SH-SY5Y (cell line): ENCODE results near the gene TRIM5.

ENCODE experiments used
- GATA2 ChIP-seq: IDR thresholded peaks from 2 replicates; pipeline ENCODE4 v1.6.1; 2011; ENCODE audit warnings: mild to moderate bottlenecking, low read depth, low read length
- GATA3 ChIP-seq: IDR thresholded peaks from 2 replicates; pipeline ENCODE4 v1.6.1; 2011; ENCODE audit warnings: low read depth, mild to moderate bottlenecking, low read length, moderate library complexity

TRIM5 gene

DNA sequence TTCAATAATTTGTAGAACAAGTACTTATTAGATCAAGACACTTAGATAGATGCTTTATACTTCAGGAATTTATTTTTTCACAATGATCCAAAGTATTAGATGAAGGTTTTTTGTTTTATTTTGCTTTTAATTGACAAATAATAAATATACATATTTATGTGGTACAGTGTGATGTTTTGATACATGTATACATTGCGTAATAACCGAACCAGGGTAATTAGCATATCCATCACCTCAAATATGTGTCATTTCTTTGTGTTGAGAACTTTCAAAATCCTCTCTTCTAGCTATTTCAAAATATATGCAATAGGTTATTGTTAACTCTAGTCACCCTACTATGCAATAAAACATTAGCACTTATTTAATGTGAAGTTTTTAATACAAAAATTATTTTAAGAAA is 21.4 kb downstream of the TRIM5 start:
- TF ChIP-seq GATA3 (no peak), GATA2 (no peak)

DNA sequence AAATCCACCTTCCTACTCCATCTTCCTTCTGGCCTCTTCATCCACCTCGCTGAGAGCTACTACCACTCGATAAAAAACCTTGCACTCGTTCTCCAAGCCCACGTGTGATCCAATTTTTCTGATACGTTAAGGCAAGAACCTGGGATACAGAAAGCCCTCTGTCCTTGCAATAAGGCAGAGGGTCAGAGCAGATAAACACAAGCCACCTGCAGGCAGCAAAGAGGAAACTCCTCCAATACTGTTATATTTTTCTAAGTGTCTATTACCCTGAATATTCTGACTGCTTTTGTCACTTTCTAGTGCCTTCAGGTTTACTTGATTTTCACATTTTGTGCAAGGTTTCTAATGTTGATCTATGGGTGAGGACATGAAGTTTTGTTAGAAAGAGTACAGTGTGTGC is 26.6 kb downstream of the TRIM5 start:
- no peak for TF ChIP-seq GATA2
- TF ChIP-seq GATA3 = no peak

DNA sequence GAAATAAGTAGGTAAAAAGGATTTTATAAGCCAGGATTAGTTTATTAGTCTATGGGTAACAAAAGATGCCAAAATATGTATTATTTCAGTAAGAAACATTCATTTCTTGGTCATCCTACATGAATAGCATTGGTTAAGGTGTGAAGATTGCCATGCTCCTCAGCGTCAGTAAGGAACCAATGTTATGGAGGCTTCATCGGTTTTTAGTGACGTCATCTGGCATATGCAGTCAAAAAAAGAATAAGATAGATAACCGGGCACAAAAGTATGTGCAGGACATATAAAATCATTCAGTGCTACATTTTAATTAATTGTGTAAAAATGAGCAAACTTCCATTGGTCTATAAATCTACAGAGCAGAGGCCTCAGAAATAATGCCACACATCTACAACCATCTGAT is 29.4 kb downstream of the TRIM5 start:
- TF ChIP-seq GATA3 (no peak), GATA2 (no peak)

DNA sequence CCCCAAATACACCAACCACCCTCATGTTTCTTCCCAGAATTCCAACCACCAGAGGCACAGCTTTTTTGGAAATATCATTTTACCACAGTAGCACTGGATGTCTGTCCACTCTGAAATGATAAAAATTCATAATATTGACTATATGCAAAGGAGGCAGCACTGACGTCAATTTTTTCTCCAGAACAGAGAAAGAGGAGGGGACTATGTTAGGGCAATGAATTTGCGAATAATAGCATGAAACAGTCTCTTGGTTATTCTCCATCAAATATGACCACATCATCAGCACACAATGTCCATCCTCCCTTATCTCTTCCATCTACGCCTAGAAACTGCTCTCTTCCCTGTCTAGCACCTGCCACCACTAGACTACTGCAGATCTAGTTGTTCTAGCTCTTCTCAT is 38.7 kb downstream of the TRIM5 start:
- no peak for TF ChIP-seq GATA2
- no peak for TF ChIP-seq GATA3

DNA sequence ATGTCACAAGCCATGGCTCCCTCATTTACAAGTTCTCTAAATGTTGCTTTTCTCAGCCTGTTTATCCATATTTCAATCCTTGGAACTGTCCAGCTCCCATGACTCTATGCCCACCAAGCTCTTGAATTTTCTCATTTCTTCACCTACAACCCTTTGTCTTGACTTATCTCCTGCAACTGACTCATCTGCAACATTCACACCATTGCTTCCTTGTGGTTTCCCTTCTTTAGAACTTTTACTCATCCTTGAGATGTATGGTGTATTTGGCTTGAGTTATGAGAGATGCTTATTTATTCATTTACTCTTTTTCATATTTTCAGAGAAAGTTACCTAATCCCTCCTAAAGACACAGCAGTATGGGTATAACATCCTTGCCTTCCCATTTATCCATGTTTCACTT is 41.3 kb downstream of the TRIM5 start:
- TF ChIP-seq GATA2 (no peak), GATA3 (no peak)

DNA sequence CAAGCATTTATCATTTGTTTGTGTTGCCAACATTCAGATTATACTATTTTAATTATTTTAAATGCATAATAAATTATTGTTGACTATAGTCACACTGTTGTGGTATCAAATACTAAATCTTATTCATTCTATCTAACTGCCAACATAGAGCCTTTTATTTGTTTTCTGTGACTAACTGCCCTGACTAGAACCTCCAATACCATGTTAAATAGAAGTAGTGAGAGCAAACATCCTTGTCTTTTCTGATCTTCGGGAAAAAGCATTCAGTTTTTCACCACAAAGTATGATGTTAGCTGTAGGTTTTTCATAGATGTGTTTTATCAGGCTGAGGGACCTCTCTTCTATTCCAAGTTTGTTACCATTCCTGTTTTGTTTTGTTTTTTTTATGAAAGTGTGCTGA is 44.9 kb downstream of the TRIM5 start:
- TF ChIP-seq GATA2 (no peak), GATA3 (no peak)

DNA sequence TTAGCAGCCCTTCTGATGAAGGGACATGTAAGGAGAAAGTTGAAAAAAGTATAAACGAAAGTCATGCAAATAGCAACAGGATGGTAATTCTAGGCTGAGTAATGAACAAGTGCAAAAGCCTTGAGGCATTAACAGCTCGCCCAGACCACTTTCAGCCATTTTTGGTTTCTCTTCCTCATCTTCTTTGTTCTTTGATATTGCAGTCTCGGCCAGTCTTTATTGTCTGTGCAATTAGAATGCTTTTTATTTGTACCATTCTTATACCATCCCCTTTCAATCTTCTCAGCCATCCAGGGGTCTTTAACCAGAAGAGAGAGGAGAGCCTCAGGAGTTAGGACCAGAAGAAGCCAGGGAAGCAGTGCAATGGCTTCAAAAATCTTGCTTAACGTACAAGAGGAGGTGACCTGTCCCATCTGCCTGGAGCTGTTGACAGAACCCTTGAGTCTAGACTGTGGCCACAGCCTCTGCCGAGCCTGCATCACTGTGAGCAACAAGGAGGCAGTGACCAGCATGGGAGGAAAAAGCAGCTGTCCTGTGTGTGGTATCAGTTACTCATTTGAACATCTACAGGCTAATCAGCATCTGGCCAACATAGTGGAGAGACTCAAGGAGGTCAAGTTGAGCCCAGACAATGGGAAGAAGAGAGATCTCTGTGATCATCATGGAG is 52.8 kb downstream of the TRIM5 start:
- TF ChIP-seq GATA2 (no peak), GATA3 (no peak)

DNA sequence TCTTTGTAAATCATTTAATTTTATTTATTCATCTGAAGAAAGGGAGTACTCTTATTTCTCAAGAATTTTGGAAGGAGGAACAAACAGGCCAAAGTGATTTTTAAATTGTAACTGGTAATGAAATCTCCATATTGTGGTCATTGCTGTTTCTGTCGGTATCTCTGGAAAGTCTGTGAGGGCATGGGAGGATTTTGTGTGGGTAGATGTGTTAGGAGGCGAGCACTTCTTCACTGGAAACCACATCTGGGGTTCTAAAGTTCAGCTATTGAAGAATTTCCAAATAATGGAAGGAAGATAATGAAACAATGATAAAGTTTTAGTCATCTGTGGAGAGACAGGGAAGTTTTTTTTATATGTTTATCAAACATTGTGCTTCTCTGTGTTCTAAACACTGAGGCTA is 53.5 kb downstream of the TRIM5 start:
- TF ChIP-seq GATA2 = no peak
- TF ChIP-seq GATA3 = no peak

DNA sequence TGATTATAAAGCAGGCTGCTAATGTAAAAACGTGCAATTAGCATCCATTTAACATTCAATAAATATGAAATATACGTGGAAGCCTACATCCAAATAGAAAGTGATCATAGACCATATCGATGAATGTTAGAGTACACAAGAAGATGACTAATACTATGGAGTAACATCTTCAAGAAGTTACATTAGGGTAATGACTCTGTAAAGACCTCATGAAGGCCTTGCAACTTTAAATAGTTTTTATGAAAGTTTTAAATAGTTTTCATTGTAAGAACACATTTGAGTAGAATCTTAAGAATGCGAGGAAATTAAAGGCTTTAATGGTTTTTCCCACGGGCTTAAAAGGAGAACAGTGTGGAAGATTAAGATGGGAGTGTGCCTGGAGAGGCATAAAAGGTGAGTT is 58.7 kb downstream of the TRIM5 start:
- no peak for TF ChIP-seq GATA3
- no peak for TF ChIP-seq GATA2

DNA sequence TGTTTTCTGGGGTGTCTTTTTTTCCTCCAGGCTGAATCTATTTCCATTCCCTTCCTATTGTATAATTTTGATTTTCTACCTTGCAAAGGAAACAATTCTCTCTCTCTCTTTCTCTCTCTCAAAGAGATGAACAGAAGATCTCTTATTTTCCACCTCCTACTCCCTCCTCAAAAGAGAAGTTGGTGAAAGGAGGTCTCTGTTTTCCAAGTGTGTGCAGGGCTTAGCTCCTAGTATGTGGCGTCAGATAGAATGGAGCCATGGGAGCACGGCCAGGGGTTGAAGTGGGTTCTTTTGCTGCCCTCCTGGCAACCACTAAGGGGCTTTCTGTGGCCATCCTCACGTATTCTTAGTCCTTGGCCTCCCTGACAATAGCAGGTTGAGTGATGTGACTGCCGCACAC is 59.6 kb downstream of the TRIM5 start:
- no peak for TF ChIP-seq GATA2
- TF ChIP-seq GATA3 = no peak

DNA sequence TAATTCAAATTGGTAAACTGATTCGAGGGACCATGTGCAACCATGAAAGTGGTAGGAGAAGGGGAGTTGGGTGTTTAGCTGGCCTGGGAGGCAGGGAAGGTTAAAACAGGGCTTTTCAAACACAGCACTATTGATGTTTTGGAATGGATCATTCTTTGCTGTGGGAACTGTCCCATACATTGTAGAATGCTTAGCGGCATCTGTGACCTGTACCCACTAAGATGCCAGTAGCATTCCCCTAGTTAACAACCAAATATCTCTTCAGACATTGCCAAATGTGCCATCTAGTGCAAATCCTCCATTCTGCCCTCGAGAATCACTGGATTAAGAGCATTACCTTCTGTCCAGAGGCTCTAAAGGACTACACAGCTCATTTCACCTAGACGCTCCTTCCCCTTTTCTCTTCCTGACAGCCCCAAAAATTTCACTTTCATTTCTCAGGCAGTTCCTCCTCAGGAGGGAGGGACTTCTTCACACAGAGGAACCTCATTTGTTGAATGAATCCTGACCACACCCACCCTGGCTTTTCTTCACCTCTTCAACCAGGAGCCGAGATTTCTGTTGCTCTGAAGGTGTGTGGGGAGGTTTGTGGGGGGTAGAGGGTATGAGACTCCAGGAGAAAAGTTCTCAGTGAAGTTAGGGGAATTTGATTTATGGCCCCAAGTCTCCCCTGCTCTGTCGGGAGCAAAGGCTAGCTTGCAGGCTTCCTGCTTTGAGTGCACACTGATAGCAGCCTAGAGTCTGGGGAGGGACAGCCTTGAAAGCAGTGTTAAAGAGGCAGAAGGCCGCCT is 60.2 kb downstream of the TRIM5 start, which contains the start of gene TRIM34:
TRIM34 (plus strand) TSS at position 513 of the 791 bp plus-strand sequence. CDS start 7,331 bp downstream, outside the sequence.
- TF ChIP-seq GATA3 = no peak
- TF ChIP-seq GATA2 = no peak

DNA sequence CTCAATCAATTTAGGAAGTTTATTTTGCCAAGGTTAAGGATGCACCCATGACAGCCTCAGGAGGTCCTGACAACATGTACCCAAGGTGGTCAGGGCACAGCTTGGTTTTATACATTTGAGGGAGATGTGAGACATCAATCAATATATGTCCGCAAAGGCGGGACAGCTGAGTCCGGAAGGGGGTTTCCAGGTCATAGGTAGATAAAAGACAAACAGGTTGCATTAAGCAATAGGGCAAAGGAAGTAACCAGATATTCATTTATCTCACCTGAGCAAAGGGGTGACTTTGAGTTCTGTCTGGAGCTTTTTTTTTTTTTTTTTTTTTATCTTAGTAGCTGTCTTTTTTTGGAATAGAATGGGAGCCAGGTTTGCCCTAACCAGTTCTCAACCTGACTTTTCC is 62.1 kb downstream of the TRIM5 start:
- TF ChIP-seq GATA3 = no peak
- no peak for TF ChIP-seq GATA2

DNA sequence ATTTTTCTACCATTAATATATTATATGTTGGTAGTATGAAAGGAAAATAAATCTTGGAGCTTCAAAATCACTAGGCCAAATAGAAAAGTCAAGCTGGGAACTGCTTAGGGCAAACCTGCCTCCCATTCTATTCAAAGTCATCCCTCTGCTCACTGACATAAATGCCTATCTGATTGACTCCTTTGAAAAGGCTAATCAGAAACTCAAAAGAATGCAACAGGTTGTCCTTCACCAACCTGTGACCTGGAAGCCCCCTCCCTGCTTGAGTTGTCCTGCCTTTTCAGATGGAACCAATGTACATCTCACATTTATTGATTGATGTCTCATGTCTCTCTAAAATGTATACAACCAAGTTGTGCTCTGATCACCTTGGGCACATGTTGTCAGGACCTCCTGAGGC is 63.3 kb downstream of the TRIM5 start:
- TF ChIP-seq GATA2 = no peak
- no peak for TF ChIP-seq GATA3

DNA sequence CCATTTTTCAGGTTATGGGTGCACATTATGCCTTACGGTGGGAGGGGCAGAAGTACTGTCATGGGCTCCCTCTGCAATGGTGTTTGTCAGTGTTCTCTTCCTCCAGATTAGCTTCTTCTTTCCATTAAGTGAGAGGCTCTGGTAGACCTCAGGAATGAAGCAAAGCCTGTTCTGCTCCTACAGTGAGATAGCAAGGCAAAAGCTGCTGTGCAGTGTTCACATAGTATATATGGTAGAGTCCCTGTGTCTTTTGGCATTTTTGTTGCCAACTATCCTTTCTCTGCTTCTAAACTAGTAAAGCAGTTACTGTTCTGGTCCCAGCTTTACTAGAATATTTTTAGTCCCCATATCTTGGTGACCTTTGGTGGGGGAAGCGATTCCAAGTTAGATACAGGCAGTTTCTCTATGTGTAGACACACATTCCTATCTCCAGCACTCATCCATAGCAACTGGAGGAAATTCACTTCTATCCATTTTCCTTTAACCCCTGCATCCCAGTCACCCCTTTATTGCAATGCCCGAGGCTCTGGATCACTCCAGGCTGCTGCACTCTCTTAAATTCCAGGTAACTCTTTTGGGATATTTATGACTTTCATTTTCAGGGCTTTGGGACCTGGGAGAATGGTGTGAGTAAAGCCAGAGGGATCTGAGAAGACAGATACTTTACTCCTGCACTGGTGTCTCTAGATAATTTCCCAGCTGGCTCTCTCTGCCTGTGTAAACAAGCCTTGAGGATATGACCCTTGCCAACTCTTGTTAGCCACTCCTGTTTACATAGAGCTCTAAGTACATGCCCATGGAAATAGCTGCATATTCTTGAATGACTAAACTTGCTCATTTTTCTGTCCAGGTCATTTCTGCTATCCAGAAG is 64.0 kb downstream of the TRIM5 start:
- TF ChIP-seq GATA3 = no peak
- no peak for TF ChIP-seq GATA2
